Stimulated activated CD4-positive, alpha-beta T cell treated with anti-CD3 and anti-CD28 coated beads, Interleukin-2, amount 100 ng/mL, for 48 hours (primary cell): Measurements from ENCODE around the gene PLGRKT.
A peak's percentile ranks its signal among the peaks of the same experiment; 100 is the strongest.
"Not testable (repeated sequence)": the region's sequence is repeated elsewhere in the genome, so short reads cannot be mapped to it uniquely, and the experiment has no call there.

Source experiments
- DNase-seq, 2 donors: peaks; one replicate each; pipeline ENCODE4 v3.0.0-alpha.2; 2020

PLGRKT gene

DNA sequence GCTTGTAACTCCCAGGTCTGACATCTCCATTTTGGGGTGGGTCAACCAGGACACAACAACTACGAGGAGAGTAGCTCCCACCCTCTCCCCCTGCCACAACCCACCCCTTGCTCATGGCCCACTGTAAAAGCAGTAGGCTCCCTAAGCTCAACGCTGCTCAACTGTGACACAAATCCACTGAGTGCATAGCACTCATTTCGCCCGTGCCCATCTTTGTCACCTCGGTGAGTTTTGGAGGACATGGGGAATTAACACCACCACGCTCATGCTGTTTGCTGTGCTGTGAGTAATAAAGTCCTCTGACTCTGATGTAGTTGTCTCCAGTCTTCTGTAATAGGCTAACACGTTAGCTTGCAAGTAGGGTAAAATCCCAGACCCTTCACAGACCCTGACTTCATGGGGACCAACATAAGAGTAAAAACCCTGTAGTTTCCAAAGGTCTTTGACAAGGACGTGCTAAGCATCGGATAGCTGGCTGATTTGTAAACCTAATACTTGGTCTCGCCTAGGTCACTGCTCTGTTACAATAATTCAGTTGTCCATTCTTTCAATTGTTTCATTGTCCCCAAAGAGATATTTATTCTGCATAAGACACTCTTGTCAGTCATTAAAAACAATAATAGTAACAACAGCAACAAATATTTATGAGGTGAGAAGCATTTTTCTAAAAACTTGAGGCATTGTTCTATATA, 7.7 kb downstream of the PLGRKT start:
- no peak for DNase-seq

GRCh38 chr9:5428794-5429528, 8.8 kb downstream of the PLGRKT start:
- no peak for DNase-seq

DNA sequence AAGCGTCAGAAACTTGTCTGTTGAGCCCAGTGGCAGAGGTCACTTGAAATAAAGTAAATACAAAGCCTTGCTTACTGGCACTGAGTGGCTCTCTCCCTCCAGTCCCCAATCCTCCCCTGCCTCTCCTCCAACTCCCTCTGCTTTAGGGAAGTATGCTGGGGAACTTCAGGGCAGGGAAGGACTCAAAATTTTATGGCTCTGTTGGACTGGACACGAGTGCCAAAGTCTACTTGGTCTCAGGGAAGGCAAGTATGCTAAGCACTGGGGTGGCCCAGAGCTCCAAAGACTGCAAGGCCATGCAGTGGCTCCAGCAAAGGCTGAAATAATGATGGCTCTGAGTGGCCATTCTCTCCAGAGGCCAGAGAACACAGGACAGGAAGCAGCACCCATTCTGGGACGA, 9.6 kb downstream of the PLGRKT start:
- no peak for DNase-seq

DNA sequence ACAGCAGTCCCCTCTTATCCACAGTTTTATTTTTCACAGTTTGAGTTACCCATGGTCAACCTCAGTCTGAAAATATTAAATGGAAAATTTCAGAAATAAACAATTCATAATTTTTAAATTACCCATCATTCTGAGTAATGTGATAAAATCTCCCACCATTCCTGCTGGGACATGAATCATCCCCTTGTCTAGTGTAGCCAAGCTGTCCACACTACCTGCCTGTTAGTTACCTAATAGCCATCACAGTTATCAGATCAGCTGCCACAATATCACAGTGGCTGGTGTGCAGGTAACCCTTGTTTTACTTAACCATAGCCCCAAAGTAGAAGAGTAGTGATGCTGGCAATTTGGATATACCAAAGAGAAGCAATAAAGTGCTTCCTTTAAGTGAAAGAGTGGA, 10.7 kb downstream of the PLGRKT start:
- DNase-seq = no peak

- DNase-seq = no peak
Measured at GRCh38 chr9:5425006-5425628, 12.6 kb downstream of the PLGRKT start.

DNA sequence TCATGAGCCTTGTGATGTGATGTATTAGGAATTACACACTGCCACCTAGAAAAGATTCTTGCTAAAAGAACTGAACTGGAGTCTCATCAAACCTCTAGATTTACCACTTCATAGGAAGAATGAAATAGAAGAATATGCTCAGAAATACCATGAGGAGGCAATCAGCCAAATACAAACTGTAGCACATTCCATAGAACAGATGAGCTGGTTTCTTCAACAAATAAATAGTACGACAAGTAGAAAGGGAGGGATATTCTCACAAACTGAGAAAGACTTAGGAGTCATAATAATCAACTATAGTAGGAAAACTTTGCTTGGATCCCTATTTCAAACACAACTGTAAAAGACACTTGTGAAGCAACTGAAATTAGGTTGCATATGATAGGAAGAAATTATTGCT, 15.4 kb downstream of the PLGRKT start:
- no peak for DNase-seq

- DNase-seq = no peak
Measured at GRCh38 chr9:5421163-5421562, 16.6 kb downstream of the PLGRKT start.

- no peak for DNase-seq
Measured at GRCh38 chr9:5419987-5420386, 17.7 kb downstream of the PLGRKT start.

DNA sequence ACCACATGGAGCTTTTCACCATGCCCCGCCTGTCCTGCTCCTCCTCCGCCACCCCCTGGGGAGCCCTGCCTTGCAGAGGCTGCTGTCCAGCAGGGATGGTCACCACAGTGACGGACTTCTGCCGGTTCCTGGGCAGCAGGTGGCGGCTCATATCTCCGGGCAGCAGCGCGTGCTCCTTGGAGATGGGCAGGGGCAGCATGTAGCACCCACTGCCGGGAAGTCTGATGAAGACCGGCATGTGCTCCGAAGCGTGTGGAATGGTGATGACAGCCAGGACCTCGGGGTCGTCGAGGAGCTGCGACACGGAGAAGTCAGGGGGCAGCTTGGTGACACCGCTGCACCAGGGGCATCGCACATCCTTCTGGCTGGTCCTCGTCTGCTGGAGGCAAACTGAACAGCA, 19.2 kb downstream of the PLGRKT start:
- DNase-seq = no peak

DNA sequence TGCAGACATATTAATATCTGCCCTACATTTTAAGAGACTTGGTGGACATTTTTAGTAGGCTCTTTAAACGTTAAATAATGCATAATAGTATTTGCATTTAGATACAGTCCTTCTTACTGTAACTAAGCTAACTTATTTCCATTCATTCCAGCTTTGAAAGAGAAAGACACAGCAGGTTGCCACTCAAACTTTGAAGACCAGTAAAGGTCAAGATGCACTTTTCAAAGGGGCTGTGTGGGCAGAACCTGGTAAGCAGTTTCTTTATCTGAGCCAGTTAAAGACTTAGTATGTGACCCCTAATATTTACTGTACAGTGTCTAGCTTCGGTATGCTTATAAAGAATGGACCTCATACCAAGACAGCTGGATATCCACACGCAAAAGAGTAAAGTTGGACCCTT, 20.8 kb downstream of the PLGRKT start:
- no peak for DNase-seq

- DNase-seq = no peak
Measured at GRCh38 chr9:5408596-5408995, 29.1 kb downstream of the PLGRKT start.

GRCh38 chr9:5402217-5402616, 35.5 kb downstream of the PLGRKT start:
- no peak for DNase-seq

DNA sequence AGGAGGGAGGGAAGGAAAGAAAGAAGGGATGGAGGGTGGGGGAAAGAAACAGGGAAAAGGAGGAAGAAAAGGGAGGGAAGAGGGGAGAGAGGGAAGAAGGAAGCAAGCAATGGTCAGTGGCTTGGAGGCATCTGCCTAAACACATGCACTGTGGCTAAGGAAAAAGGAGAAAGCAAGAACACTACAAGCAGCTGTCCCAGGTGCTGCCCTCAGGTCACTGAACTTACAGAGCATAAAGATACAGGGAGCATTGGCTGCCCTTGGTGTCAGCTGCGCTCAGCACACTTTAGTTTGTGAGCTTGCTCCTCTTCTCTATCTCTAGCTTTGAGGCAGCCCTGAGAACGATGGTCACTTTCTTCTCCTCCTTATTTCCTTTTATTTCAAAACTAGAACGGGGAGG, 40.2 kb downstream of the PLGRKT start:
- DNase-seq = not testable (repeated sequence)

DNA sequence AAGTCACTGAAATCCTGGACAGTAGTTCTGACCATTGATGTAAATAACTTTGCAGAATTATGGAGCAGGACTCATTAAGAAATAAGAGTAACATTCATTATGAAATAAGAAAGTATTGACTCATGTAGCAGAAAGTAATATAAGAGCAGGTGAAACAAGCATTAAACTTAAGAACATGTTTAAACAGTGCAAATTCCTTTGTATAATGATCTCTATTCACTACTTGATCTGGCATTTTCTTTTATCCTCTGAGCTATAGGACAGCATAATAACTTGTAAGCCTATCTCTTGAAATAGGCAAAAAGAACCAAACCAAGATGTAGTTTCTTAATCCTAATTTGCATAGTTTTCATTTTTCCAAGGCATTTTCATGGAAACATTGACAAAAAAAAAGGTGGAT, 42.3 kb downstream of the PLGRKT start:
- no peak for DNase-seq

DNA sequence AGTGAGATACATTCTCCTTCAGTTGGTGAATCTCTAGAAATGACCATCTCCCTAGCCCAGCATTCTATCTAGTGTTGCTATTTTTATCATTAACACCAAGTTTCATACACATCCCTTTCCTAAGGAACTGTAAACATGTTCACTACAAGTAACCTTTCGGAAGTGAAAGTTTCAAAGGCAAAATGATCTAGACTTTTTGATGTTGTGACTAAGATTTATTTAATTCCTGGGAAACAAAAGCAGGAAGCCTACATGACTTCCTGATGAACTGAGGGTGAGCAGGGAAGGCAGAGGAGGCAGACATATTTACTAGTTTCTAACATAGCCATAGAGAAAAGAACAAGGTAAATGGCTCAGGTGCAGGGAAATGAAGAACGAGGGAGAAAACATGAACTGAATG, 43.7 kb downstream of the PLGRKT start:
- DNase-seq = not testable (repeated sequence)

- DNase-seq = no peak
Measured at GRCh38 chr9:5393497-5393896, 44.2 kb downstream of the PLGRKT start.

DNA sequence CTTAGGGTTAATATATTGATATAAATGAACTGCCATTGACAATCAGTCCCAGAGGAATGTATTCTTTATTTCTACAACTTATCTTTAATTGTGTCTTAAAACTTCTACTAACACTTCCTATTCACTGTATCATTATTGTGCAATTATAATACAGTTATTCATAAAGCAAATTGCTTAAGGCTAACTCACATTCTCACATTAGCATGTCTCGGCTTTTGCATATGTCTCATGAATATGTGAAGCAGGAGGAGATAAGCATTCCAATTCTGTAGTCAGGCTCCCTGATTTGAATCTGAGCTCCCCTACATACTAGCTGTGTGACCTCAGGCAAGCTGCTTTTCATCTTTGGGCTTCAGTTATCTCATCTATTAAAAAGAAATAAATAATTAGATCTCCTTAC, 45.4 kb downstream of the PLGRKT start:
- DNase-seq = no peak

- peak; percentile 1 to 10 for DNase-seq
Measured at GRCh38 chr9:5389109-5389732, 48.5 kb downstream of the PLGRKT start.

DNA sequence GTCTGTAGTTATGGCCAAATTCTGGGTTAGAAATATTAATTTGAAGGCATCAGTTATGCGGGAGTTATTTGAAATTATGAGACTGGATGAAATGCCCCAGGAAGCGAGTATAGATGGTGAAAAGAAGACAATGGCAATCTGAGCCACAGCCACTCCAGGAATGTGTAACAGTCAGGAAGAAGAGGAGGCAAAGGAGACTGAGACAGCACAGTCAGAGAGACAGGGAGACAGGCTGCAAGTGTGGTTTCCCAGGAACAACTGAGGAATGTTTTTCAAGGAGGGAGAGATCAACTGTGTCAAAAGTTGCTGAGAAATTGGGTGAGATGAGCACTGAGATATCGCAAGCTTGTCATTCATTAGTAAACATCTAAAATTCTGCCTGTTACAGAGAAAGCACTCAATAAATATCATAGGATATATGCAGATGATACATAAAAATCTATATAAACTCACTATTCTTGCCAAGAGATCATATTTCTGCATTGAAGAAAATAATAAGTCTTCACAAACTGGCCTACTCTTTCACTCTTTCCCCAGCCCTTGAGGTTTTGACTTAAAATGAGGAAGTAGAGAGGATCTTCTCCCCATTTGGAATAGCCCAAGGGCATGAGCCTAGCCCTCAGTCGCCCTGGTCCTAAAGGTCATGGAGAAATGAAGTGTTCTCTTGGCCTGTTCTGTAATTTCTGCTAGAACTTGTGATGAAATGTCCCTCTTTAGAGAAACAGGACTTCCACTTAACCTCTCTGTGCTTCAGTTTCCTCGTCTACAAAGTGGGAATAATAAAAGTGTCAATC, 49.5 kb downstream of the PLGRKT start:
- no peak for DNase-seq

- no peak for DNase-seq
Measured at GRCh38 chr9:5384436-5384835, 53.3 kb downstream of the PLGRKT start.

- DNase-seq = no peak
Measured at GRCh38 chr9:5382479-5382878, 55.2 kb downstream of the PLGRKT start.

GRCh38 chr9:5375790-5376477, 61.8 kb downstream of the PLGRKT start:
- no peak for DNase-seq
